Spinal cord (tissue), 10 donors: ENCODE data around the gene OR2G6. TPM values are rescaled to one million over a fixed set of nuclear protein-coding genes. Genes with fewer than 3 reads are reported as not detected.
"Not testable (repeated sequence)": the region's sequence is repeated elsewhere in the genome, so short reads cannot be mapped to it uniquely, and the experiment has no call there.

ENCODE experiments used
- DNase-seq, 6 donors: peaks; one replicate each; pipeline versions ENCODE4 v3.0.0 to v3.0.0-alpha.2; 2013 to 2015; ENCODE audit warnings: low spot score in 6 of 6, low read depth in 4 of 6
- H3K27ac ChIP-seq: one replicate; pipeline ENCODE4 v1.5.1; 2013; ENCODE audit warnings: low read depth, low read length, control low read depth
- H3K27me3 ChIP-seq: one replicate; pipeline ENCODE4 v1.6.1; 2013; ENCODE audit warnings: low read length; ENCODE audit not compliant: control insufficient read depth, insufficient read depth
- H3K36me3 ChIP-seq: one replicate; pipeline ENCODE4 v1.6.1; 2013; ENCODE audit warnings: low read length; ENCODE audit not compliant: control insufficient read depth, insufficient read depth
- H3K4me1 ChIP-seq: one replicate; pipeline ENCODE4 v1.6.1; 2013; ENCODE audit warnings: low read length; ENCODE audit not compliant: control insufficient read depth, insufficient read depth
- H3K4me3 ChIP-seq: one replicate; pipeline ENCODE4 v1.5.1; 2013; ENCODE audit warnings: low read depth, low read length, control low read depth
- H3K9me3 ChIP-seq: one replicate; pipeline ENCODE4 v1.6.1; 2013; ENCODE audit warnings: low read length; ENCODE audit not compliant: control insufficient read depth, insufficient read depth
- WGBS: methylation state at CpG from one replicate; pipeline ENCODE4 v1.1.5; 2013; ENCODE audit warnings: missing lambda C conversion rate; ENCODE audit not compliant: insufficient coverage; 5-methylcytosine and 5-hydroxymethylcytosine counted together
- polyA plus RNA-seq, 2 donors: library from polyadenylated mRNA; unstranded; fragments of 120-200 nt; gene quantifications; one replicate each; pipeline ENCODE4 v1.2.1, GENCODE V29; 2013; ENCODE audit not compliant: insufficient read length in 2 of 2
- total RNA-seq, 2 donors: library from RNA; depleted of rRNA in 1 of 2; stranded (reverse); fragments of 120-200 nt in 1 of 2; fragments of >200 nt in 1 of 2; gene quantifications; one replicate each; pipeline versions ENCODE4 v1.2.3 to v1.2.4, GENCODE V29; 2013 to 2014
- donor health status: healthy.

Gene OR2G6
- total and polyA plus RNA-seq, 4 donors: 0.06 TPM; not detected in 3

- DNase-seq, H3K27me3 ChIP-seq, H3K4me1 ChIP-seq, H3K9me3 ChIP-seq, H3K27ac ChIP-seq, H3K36me3 ChIP-seq, H3K4me3 ChIP-seq: not testable (repeated sequence)
- no CpG with 5 or more reads among the region's 1 CpG for WGBS
Measured at GRCh38 chr1:248572049-248572448, 64.2 kb downstream of the OR2G6 start.

GRCh38 chr1:248573856-248574255, 66.0 kb downstream of the OR2G6 start:
- not testable (repeated sequence) for H3K27ac ChIP-seq, H3K36me3 ChIP-seq, H3K4me1 ChIP-seq, H3K27me3 ChIP-seq, H3K9me3 ChIP-seq, DNase-seq, H3K4me3 ChIP-seq
- WGBS: no CpG with 5 or more reads among the region's 8 CpGs

- DNase-seq, H3K4me3 ChIP-seq, H3K36me3 ChIP-seq, H3K4me1 ChIP-seq, H3K27me3 ChIP-seq, H3K9me3 ChIP-seq, H3K27ac ChIP-seq: not testable (repeated sequence)
- no CpG with 5 or more reads among the region's 3 CpGs for WGBS
Measured at GRCh38 chr1:248574657-248575056, 66.8 kb downstream of the OR2G6 start, which contains the start of gene OR2T34. Gene OR2T34, minus strand, starts transcription at chr1:248574757. Its CDS starts 0 bp downstream, at chr1:248574757.

GRCh38 chr1:248576260-248576980, 68.5 kb downstream of the OR2G6 start:
- no CpG with 5 or more reads among the region's 9 CpGs for WGBS
- H3K27me3 ChIP-seq: no peaks in the 10 kb centered on the region
- no peak overlapping the region for H3K27ac ChIP-seq
- no peaks in the 10 kb centered on the region for H3K9me3 ChIP-seq
- H3K36me3 ChIP-seq: no peaks in the 10 kb centered on the region
- H3K4me1 ChIP-seq: no peaks in the 10 kb centered on the region
- no peak overlapping the region for H3K4me3 ChIP-seq
- no peak for DNase-seq

Other genes starting within 250 kb of the OR2G6 start
- under 1 TPM in 1 of 2 donors, not detected in 1; 0.11 TPM for gene OR2T33, start 230.1 kb upstream of the OR2G6 start, total RNA-seq
- gene OR2T33, start 230.1 kb upstream of the OR2G6 start, polyA plus RNA-seq: under 1 TPM; 0.24 to 0.41 TPM
- gene OR2T12, start 204.6 kb upstream of the OR2G6 start, total RNA-seq: not detected
- gene OR2T12, start 204.6 kb upstream of the OR2G6 start, polyA plus RNA-seq: under 1 TPM in 1 of 2 donors, not detected in 1; 0.05 TPM
- gene OR2M7, start 183.5 kb upstream of the OR2G6 start, total RNA-seq: not detected
- gene OR2M7, start 183.5 kb upstream of the OR2G6 start, polyA plus RNA-seq: not detected
- gene OR14C36, start 159.3 kb upstream of the OR2G6 start, total RNA-seq: not detected
- gene OR14C36, start 159.3 kb upstream of the OR2G6 start, polyA plus RNA-seq: not detected
- gene OR2T4, start 146.4 kb upstream of the OR2G6 start, total RNA-seq: not detected
- not detected for gene OR2T4, start 146.4 kb upstream of the OR2G6 start, polyA plus RNA-seq
- gene OR2T6, start 132.3 kb upstream of the OR2G6 start, total RNA-seq: under 1 TPM in 1 of 2 donors, not detected in 1; 0.20 TPM
- gene OR2T6, start 132.3 kb upstream of the OR2G6 start, polyA plus RNA-seq: under 1 TPM; 0.10 to 0.12 TPM
- gene OR2T1, start 105.0 kb upstream of the OR2G6 start, total RNA-seq: not detected
- not detected for gene OR2T1, start 105.0 kb upstream of the OR2G6 start, polyA plus RNA-seq
- not detected for gene OR2T2, start 62.4 kb upstream of the OR2G6 start, total RNA-seq
- not detected for gene OR2T2, start 62.4 kb upstream of the OR2G6 start, polyA plus RNA-seq
- not detected for gene OR2T3, start 34.7 kb upstream of the OR2G6 start, total RNA-seq
- not detected for gene OR2T3, start 34.7 kb upstream of the OR2G6 start, polyA plus RNA-seq
- gene OR2T5, start 19.5 kb upstream of the OR2G6 start, total RNA-seq: not detected
- gene OR2T5, start 19.5 kb upstream of the OR2G6 start, polyA plus RNA-seq: not detected
- gene OR2T29, start 54.7 kb downstream of the OR2G6 start, total RNA-seq: not detected
- not detected for gene OR2T29, start 54.7 kb downstream of the OR2G6 start, polyA plus RNA-seq
- not detected for gene OR2T34, start 66.7 kb downstream of the OR2G6 start, total RNA-seq
- gene OR2T34, start 66.7 kb downstream of the OR2G6 start, polyA plus RNA-seq: not detected
- not detected for gene OR2T10, start 89.6 kb downstream of the OR2G6 start, total RNA-seq
- gene OR2T10, start 89.6 kb downstream of the OR2G6 start, polyA plus RNA-seq: not detected
- not detected for gene OR2T11, start 127.0 kb downstream of the OR2G6 start, total RNA-seq
- gene OR2T11, start 127.0 kb downstream of the OR2G6 start, polyA plus RNA-seq: not detected
- gene OR2T35, start 137.2 kb downstream of the OR2G6 start, total RNA-seq: not detected
- gene OR2T35, start 137.2 kb downstream of the OR2G6 start, polyA plus RNA-seq: not detected
- gene OR2T27, start 147.5 kb downstream of the OR2G6 start, total RNA-seq: not detected
- gene OR2T27, start 147.5 kb downstream of the OR2G6 start, polyA plus RNA-seq: not detected
- gene OR14I1, start 194.7 kb downstream of the OR2G6 start, total RNA-seq: not detected
- gene OR14I1, start 194.7 kb downstream of the OR2G6 start, polyA plus RNA-seq: not detected
- not detected for gene LYPD8, start 247.7 kb downstream of the OR2G6 start, total RNA-seq
- not detected for gene LYPD8, start 247.7 kb downstream of the OR2G6 start, polyA plus RNA-seq